GM15510 (cell line): Measurements from ENCODE around the gene CEP85L.

Experiments
- POLR2A ChIP-seq: IDR thresholded peaks from 3 replicates; pipeline ENCODE4 v1.6.1; 2011; ENCODE audit warnings: borderline replicate concordance; ENCODE audit not compliant: insufficient read length; ENCODE audit errors: extremely low read depth

The CEP85L gene

DNA sequence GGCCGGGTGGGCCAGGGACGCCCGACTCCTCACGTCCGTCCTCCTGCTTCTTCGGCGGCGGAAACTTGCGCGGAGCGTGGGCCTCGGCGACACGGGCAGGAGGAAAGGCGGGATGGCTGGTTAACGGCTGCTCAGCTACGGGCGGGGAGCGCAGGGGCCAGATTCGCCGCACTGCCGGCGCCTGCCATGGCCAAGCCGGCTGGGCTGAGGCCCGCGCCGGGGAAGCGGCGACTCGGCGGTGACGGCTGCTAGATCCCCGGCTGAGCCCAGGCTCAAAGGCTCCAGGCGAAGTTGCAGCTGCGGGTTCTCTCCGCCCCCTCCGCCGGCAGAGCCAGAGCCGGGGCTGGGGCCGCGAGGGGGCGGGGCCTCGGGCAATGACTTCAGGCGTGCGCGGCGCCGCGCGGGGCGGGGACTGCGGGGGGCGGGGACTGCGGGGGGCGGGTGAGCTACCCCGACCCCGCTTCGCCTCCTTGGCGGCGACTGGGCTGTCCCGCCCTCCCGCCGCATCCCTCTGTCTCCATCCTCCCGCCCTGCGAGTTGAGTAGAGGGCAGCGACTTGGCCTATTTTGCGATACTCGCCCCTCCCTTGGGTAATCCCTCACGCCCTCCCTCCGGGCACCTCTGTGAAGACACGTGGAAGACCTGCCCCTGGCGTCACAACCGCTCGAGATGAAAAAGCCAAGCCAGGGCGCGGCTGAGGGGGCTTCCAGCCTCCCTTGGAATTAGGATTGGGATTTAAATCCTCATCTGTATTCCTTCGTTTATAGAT lies at the start of gene CEP85L:
Gene CEP85L (minus strand): TSS at position 310 of the 769 bp plus-strand sequence. CDS start 322 bp downstream, outside the sequence.
- peak; percentile 74 for TF ChIP-seq POLR2A

GRCh38 chr6:118700531-118700930 lies 49.1 kb upstream of the CEP85L start:
- no peak for TF ChIP-seq POLR2A

GRCh38 chr6:118697554-118697953 lies 46.2 kb upstream of the CEP85L start:
- TF ChIP-seq POLR2A, result no peak

GRCh38 chr6:118696271-118696670 lies 44.9 kb upstream of the CEP85L start:
- no peak for TF ChIP-seq POLR2A

- TF ChIP-seq POLR2A, result no peak
Observed at GRCh38 chr6:118693562-118693961, 42.2 kb upstream of the CEP85L start.

DNA sequence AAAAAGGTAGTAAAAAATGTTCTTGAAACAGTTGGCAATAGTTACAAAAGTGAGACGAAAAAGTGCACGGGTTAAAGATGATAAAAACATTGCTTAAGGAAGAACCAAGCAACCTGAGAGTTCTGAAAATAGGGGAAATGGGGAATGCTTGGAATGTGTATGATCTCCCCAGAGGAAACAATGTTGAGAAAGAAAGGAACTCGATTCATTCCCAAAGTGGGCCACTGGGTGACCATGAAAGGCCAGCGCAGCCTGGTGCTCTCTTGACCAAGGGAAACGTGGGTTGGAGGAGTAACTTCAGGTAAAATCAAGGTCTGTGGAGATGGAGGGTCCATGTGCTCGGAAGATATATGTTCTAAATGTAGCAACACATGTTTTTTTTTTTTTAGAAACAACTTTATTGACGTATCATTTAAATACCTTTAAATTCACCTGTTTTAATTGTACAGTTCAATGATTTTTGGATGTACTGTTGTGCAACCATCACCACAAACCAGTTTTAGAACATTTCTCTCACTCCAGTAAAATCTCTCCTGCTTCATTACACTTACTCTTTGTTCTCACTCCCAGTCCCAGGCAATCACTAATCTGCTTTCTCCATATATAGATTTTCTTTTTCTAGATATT lies 34.5 kb upstream of the CEP85L start:
- TF ChIP-seq POLR2A, result no peak

- no peak for TF ChIP-seq POLR2A
Observed at GRCh38 chr6:118683881-118684872, 32.8 kb upstream of the CEP85L start.

GRCh38 chr6:118680452-118681095 lies 29.2 kb upstream of the CEP85L start:
- TF ChIP-seq POLR2A, result no peak

- no peak for TF ChIP-seq POLR2A
Observed at GRCh38 chr6:118679327-118679901, 28.0 kb upstream of the CEP85L start.

DNA sequence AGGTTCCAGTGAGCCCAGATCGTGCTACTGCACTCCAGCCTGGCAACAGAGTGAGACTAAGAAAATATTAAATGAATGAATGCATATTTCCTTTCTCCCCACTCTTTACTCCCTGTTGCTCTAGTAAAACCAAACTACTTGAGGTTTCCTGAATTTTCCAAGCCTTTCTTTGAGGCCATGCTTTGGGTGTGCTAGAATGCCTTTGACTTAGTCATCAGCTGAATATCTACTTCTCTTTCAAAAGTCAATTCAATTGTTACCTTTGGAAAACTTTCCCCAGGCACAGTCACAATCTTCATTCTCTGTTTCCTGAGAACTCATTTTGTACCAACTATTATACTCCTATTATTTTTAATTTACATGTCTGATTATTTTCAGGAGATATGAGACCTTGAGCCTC lies 27.5 kb upstream of the CEP85L start:
- no peak for TF ChIP-seq POLR2A

DNA sequence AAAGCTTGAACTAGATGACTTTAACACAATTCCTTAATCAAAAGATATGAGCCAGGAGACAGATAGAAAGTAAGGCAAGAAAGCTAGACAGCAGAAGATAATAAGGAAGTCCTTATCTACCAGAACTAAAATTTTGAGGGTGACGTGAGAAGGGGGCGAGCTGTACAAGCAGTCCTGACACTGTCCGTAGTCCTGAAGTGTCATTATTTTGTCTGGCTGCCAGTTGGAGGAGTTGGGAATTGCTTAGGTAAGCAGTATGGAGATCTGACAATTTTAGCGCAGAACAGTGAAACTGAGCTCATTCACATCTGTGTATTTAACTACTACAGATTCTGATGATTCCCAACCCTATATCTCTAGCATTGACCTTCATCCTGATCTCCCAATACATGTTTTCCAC lies 25.8 kb upstream of the CEP85L start:
- TF ChIP-seq POLR2A, result no peak

DNA sequence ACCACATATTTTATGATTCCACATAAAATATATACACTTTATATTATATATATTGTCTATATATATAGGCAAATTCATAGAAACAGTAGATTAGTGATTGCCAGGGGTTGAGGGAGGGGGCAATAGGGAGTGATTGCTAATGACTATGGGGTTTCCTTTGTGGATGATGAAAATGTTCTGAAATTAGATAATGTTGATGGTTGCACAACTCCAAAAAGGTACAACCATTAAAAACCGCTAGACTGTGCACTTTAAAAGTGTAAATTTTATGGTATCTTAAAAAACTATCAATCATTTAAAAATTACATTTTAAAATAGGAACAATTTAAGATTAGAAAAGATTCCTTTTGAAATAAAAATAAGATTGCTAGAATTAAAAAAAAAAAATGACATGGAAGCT lies 23.8 kb upstream of the CEP85L start:
- no peak for TF ChIP-seq POLR2A

- no peak for TF ChIP-seq POLR2A
Observed at GRCh38 chr6:118674772-118675171, 23.4 kb upstream of the CEP85L start.

DNA sequence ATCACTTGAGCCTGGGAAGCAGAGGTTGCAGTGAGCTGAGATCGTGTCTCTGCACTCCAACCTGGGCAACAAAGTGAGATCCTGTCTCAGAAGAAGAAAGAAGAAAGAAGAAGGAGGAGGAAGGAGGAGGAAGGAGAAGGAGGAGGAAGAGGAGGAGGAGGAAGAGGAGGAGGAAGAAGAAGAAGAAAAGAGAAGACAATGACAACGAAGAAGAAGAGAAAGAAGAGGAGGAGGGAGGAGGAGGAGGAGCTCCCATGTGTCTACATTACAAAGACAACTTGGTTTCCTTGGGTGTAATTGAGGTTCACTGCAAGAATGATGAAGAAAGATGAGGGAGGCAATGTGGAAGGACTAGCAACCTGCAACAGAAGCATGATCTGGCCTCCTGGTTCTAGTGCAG lies 21.3 kb upstream of the CEP85L start:
- TF ChIP-seq POLR2A, result no peak
